ENCODE data around the gene PRKCA.

The PRKCA gene

GRCh38 chr17:66466106-66466820 lies 163.8 kb downstream of the PRKCA start:
- Histone ChIP-seq H3K4me3 (ENCODE audit: low read length) (no peak overlapping the region), H3K36me3 (ENCODE audit: control insufficient read depth, insufficient read depth, low read length) (no peaks in the 10 kb centered on the region), H3K27me3 (ENCODE audit: control insufficient read depth, insufficient read depth, low read length) (no peaks in the 10 kb centered on the region), H3K9ac (ENCODE audit: low read length) (no peak overlapping the region), H3K4me1 (ENCODE audit: control insufficient read depth, insufficient read depth, low read length) (peaks cover 23% of the 10 kb centered on the region), H3K27ac (ENCODE audit: low read depth, low read length) (peak overlapping the region; percentile 33)

GRCh38 chr17:66466840-66467367 lies 164.5 kb downstream of the PRKCA start:
- peaks cover 23% of the 10 kb centered on the region for H3K4me1 ChIP-seq (ENCODE audit: control insufficient read depth, insufficient read depth, low read length)
- H3K4me3 ChIP-seq (ENCODE audit: low read length), result peak overlapping the region; percentile 23
- no peaks in the 10 kb centered on the region for H3K27me3 ChIP-seq (ENCODE audit: control insufficient read depth, insufficient read depth, low read length)
- H3K27ac ChIP-seq (ENCODE audit: low read depth, low read length), result peak overlapping the region; percentile 54
- no peaks in the 10 kb centered on the region for H3K36me3 ChIP-seq (ENCODE audit: control insufficient read depth, insufficient read depth, low read length)
- H3K9ac ChIP-seq (ENCODE audit: low read length), result no peak overlapping the region

GRCh38 chr17:66467766-66468165 lies 165.4 kb downstream of the PRKCA start:
- H3K4me3 ChIP-seq (ENCODE audit: low read length), result no peak overlapping the region
- no peaks in the 10 kb centered on the region for H3K36me3 ChIP-seq (ENCODE audit: control insufficient read depth, insufficient read depth, low read length)
- no peak overlapping the region for H3K9ac ChIP-seq (ENCODE audit: low read length)
- no peaks in the 10 kb centered on the region for H3K27me3 ChIP-seq (ENCODE audit: control insufficient read depth, insufficient read depth, low read length)
- H3K4me1 ChIP-seq (ENCODE audit: control insufficient read depth, insufficient read depth, low read length), result peaks cover 23% of the 10 kb centered on the region
- peak overlapping the region; percentile 54 for H3K27ac ChIP-seq (ENCODE audit: low read depth, low read length)

- no peaks in the 10 kb centered on the region for H3K27me3 ChIP-seq (ENCODE audit: control insufficient read depth, insufficient read depth, low read length)
- no peak overlapping the region for H3K4me3 ChIP-seq (ENCODE audit: low read length)
- H3K36me3 ChIP-seq (ENCODE audit: control insufficient read depth, insufficient read depth, low read length), result no peaks in the 10 kb centered on the region
- H3K27ac ChIP-seq (ENCODE audit: low read depth, low read length), result no peak overlapping the region
- H3K9ac ChIP-seq (ENCODE audit: low read length), result no peak overlapping the region
- peaks cover 20% of the 10 kb centered on the region for H3K4me1 ChIP-seq (ENCODE audit: control insufficient read depth, insufficient read depth, low read length)
Measured at GRCh38 chr17:66468241-66469087, 166.1 kb downstream of the PRKCA start.

GRCh38 chr17:66469088-66469442 lies 166.7 kb downstream of the PRKCA start:
- Histone ChIP-seq H3K36me3 (ENCODE audit: control insufficient read depth, insufficient read depth, low read length) (no peaks in the 10 kb centered on the region), H3K4me1 (ENCODE audit: control insufficient read depth, insufficient read depth, low read length) (peaks cover 20% of the 10 kb centered on the region), H3K27me3 (ENCODE audit: control insufficient read depth, insufficient read depth, low read length) (no peaks in the 10 kb centered on the region), H3K27ac (ENCODE audit: low read depth, low read length) (no peak overlapping the region), H3K9ac (ENCODE audit: low read length) (no peak overlapping the region), H3K4me3 (ENCODE audit: low read length) (no peak overlapping the region)

GRCh38 chr17:66469461-66469860 lies 167.0 kb downstream of the PRKCA start:
- H3K27ac ChIP-seq (ENCODE audit: low read depth, low read length), result no peak overlapping the region
- H3K27me3 ChIP-seq (ENCODE audit: control insufficient read depth, insufficient read depth, low read length), result no peaks in the 10 kb centered on the region
- peaks cover 20% of the 10 kb centered on the region for H3K4me1 ChIP-seq (ENCODE audit: control insufficient read depth, insufficient read depth, low read length)
- no peak overlapping the region for H3K9ac ChIP-seq (ENCODE audit: low read length)
- H3K4me3 ChIP-seq (ENCODE audit: low read length), result no peak overlapping the region
- H3K36me3 ChIP-seq (ENCODE audit: control insufficient read depth, insufficient read depth, low read length), result no peaks in the 10 kb centered on the region

GRCh38 chr17:66469890-66470289 lies 167.5 kb downstream of the PRKCA start:
- no peak overlapping the region for H3K9ac ChIP-seq (ENCODE audit: low read length)
- peaks cover 20% of the 10 kb centered on the region for H3K4me1 ChIP-seq (ENCODE audit: control insufficient read depth, insufficient read depth, low read length)
- H3K27me3 ChIP-seq (ENCODE audit: control insufficient read depth, insufficient read depth, low read length), result no peaks in the 10 kb centered on the region
- no peak overlapping the region for H3K4me3 ChIP-seq (ENCODE audit: low read length)
- H3K36me3 ChIP-seq (ENCODE audit: control insufficient read depth, insufficient read depth, low read length), result no peaks in the 10 kb centered on the region
- H3K27ac ChIP-seq (ENCODE audit: low read depth, low read length), result no peak overlapping the region

- H3K4me3 ChIP-seq (ENCODE audit: low read length), result no peak overlapping the region
- no peak overlapping the region for H3K9ac ChIP-seq (ENCODE audit: low read length)
- no peak overlapping the region for H3K27ac ChIP-seq (ENCODE audit: low read depth, low read length)
- H3K4me1 ChIP-seq (ENCODE audit: control insufficient read depth, insufficient read depth, low read length), result peaks cover 9% of the 10 kb centered on the region
- no peaks in the 10 kb centered on the region for H3K27me3 ChIP-seq (ENCODE audit: control insufficient read depth, insufficient read depth, low read length)
- H3K36me3 ChIP-seq (ENCODE audit: control insufficient read depth, insufficient read depth, low read length), result no peaks in the 10 kb centered on the region
Measured at GRCh38 chr17:66472123-66472522, 169.7 kb downstream of the PRKCA start.

- H3K9ac ChIP-seq (ENCODE audit: low read length), result no peak overlapping the region
- H3K36me3 ChIP-seq (ENCODE audit: control insufficient read depth, insufficient read depth, low read length), result no peaks in the 10 kb centered on the region
- H3K4me1 ChIP-seq (ENCODE audit: control insufficient read depth, insufficient read depth, low read length), result peaks cover 4% of the 10 kb centered on the region
- no peak overlapping the region for H3K27ac ChIP-seq (ENCODE audit: low read depth, low read length)
- H3K4me3 ChIP-seq (ENCODE audit: low read length), result no peak overlapping the region
- H3K27me3 ChIP-seq (ENCODE audit: control insufficient read depth, insufficient read depth, low read length), result no peaks in the 10 kb centered on the region
Measured at GRCh38 chr17:66474258-66474657, 171.8 kb downstream of the PRKCA start.

GRCh38 chr17:66474806-66475497 lies 172.5 kb downstream of the PRKCA start:
- H3K27me3 ChIP-seq (ENCODE audit: control insufficient read depth, insufficient read depth, low read length), result no peaks in the 10 kb centered on the region
- peaks cover 4% of the 10 kb centered on the region for H3K4me1 ChIP-seq (ENCODE audit: control insufficient read depth, insufficient read depth, low read length)
- no peaks in the 10 kb centered on the region for H3K36me3 ChIP-seq (ENCODE audit: control insufficient read depth, insufficient read depth, low read length)
- no peak overlapping the region for H3K4me3 ChIP-seq (ENCODE audit: low read length)
- H3K9ac ChIP-seq (ENCODE audit: low read length), result no peak overlapping the region
- no peak overlapping the region for H3K27ac ChIP-seq (ENCODE audit: low read depth, low read length)

- Histone ChIP-seq H3K4me3 (ENCODE audit: low read length) (no peak overlapping the region), H3K36me3 (ENCODE audit: control insufficient read depth, insufficient read depth, low read length) (no peaks in the 10 kb centered on the region), H3K27ac (ENCODE audit: low read depth, low read length) (no peak overlapping the region), H3K27me3 (ENCODE audit: control insufficient read depth, insufficient read depth, low read length) (no peaks in the 10 kb centered on the region), H3K4me1 (ENCODE audit: control insufficient read depth, insufficient read depth, low read length) (no peaks in the 10 kb centered on the region), H3K9ac (ENCODE audit: low read length) (no peak overlapping the region)
Measured at GRCh38 chr17:66476014-66476413, 173.6 kb downstream of the PRKCA start.

- H3K36me3 ChIP-seq (ENCODE audit: control insufficient read depth, insufficient read depth, low read length), result no peaks in the 10 kb centered on the region
- no peak overlapping the region for H3K27ac ChIP-seq (ENCODE audit: low read depth, low read length)
- H3K4me3 ChIP-seq (ENCODE audit: low read length), result no peak overlapping the region
- H3K4me1 ChIP-seq (ENCODE audit: control insufficient read depth, insufficient read depth, low read length), result no peaks in the 10 kb centered on the region
- H3K27me3 ChIP-seq (ENCODE audit: control insufficient read depth, insufficient read depth, low read length), result no peaks in the 10 kb centered on the region
- H3K9ac ChIP-seq (ENCODE audit: low read length), result no peak overlapping the region
Measured at GRCh38 chr17:66477615-66478283, 175.3 kb downstream of the PRKCA start.

All from rectal smooth muscle tissue (tissue), 1 donor.